GM23338 (cell line): Measurements from ENCODE around the gene KDM4C. TPM values are rescaled to one million over a fixed set of nuclear protein-coding genes. Genes with fewer than 3 reads are reported as not detected.
A peak's percentile ranks its signal among the peaks of the same experiment; 100 is the strongest.

Experiments used
- ATAC-seq: fragments of 200-7000 bp; cut with Tn5 transposase; 3 replicates; pipeline ENCODE4 v1.9.1; 2020
- DNase-seq: peaks from one replicate; pipeline ENCODE4 v3.0.0-alpha.2; 2015; ENCODE audit warnings: low spot score
- H2AFZ ChIP-seq: fragments of 200-600 bp; sonication (generic); 2 replicates; pipeline ENCODE4 v1.8.0; 2016; ENCODE audit warnings: antibody characterized with exemption, mild to moderate bottlenecking, moderate library complexity
- H3F3A ChIP-seq: fragments of 200-600 bp; sonication (generic); replicated peaks from 2 replicates; pipeline ENCODE4 v1.8.0; 2017; ENCODE audit warnings: antibody characterized with exemption, mixed run types, low read depth
- H3K27ac ChIP-seq: fragments of 200-600 bp; sonication (generic); 2 replicates; pipeline ENCODE4 v1.6.1; 2016; ENCODE audit warnings: low read depth
- H3K27me3 ChIP-seq: fragments of 200-600 bp; sonication (generic); 2 replicates; pipeline ENCODE4 v1.8.0; 2016; ENCODE audit warnings: mild to moderate bottlenecking, mixed run types, moderate library complexity; ENCODE audit not compliant: insufficient read depth
- H3K36me3 ChIP-seq: fragments of 200-600 bp; sonication (generic); 2 replicates; pipeline ENCODE4 v1.8.0; 2016; ENCODE audit warnings: mild to moderate bottlenecking; ENCODE audit not compliant: insufficient read depth
- H3K4me1 ChIP-seq: fragments of 200-600 bp; sonication (generic); 2 replicates; pipeline ENCODE4 v1.8.0; 2016; ENCODE audit warnings: mild to moderate bottlenecking, moderate library complexity; ENCODE audit not compliant: insufficient read depth
- H3K4me2 ChIP-seq: fragments of 200-600 bp; sonication (generic); 2 replicates; pipeline ENCODE4 v1.7.1; 2017; ENCODE audit warnings: mixed run types
- H3K4me3 ChIP-seq: fragments of 200-600 bp; sonication (generic); 2 replicates; pipeline ENCODE4 v1.6.1; 2016; ENCODE audit warnings: mixed run types
- H3K79me2 ChIP-seq: fragments of 200-600 bp; sonication (generic); replicated peaks from 2 replicates; pipeline ENCODE4 v1.8.0; 2017; ENCODE audit warnings: mild to moderate bottlenecking; ENCODE audit not compliant: insufficient read depth
- H3K9me2 ChIP-seq: fragments of 200-600 bp; sonication (generic); 2 replicates; pipeline ENCODE4 v1.8.0; 2017; ENCODE audit not compliant: insufficient read depth
- H4K20me1 ChIP-seq: fragments of 200-600 bp; sonication (generic); replicated peaks from 2 replicates; pipeline ENCODE4 v1.8.0; 2017; ENCODE audit warnings: mild to moderate bottlenecking; ENCODE audit not compliant: insufficient read depth
- H3K27ac Mint-ChIP-seq: 2 replicates; pipeline ENCODE4 v1.8.0; 2020; ENCODE audit warnings: inconsistent platforms, mild to moderate bottlenecking, moderate library complexity, mixed read lengths
- H3K27me3 Mint-ChIP-seq: 3 replicates; pipeline ENCODE4 v1.8.0; 2022; ENCODE audit warnings: low read depth, mild to moderate bottlenecking, moderate library complexity, mixed read lengths, inconsistent platforms; ENCODE audit not compliant: insufficient read depth, poor library complexity
- H3K36me3 Mint-ChIP-seq: 3 replicates; pipeline ENCODE4 v1.8.0; 2021; ENCODE audit warnings: low read depth, mild to moderate bottlenecking, inconsistent platforms, moderate library complexity, mixed read lengths
- H3K4me1 Mint-ChIP-seq: 3 replicates; pipeline ENCODE4 v1.8.0; 2020; ENCODE audit warnings: mild to moderate bottlenecking, inconsistent platforms, mixed read lengths
- H3K4me3 Mint-ChIP-seq: 3 replicates; pipeline ENCODE4 v1.8.0; 2021; ENCODE audit warnings: moderate library complexity, mild to moderate bottlenecking, inconsistent platforms, mixed read lengths
- H3K9me3 Mint-ChIP-seq: 3 replicates; pipeline ENCODE4 v1.8.0; 2020; ENCODE audit warnings: moderate library complexity, mild to moderate bottlenecking, inconsistent platforms, mixed read lengths
- CREB1 ChIP-seq: fragments of 250-450 bp; sonication (Bioruptor Pico); IDR thresholded peaks from 2 replicates; pipeline ENCODE4 v1.5.0; 2020; ENCODE audit warnings: low read depth, mild to moderate bottlenecking, moderate library complexity
- CTCF ChIP-seq, 2 experiments: fragments of 200-600 bp in 1 of 2; sonication (generic) in 1 of 2; conservative IDR thresholded peaks; 2 replicates each; pipeline versions ENCODE4 v1.5.1 to v1.6.1; 2016 to 2017; ENCODE audit warnings: antibody characterized with exemption in 2 of 2, low read depth in 2 of 2, mild to moderate bottlenecking in 2 of 2, moderate library complexity in 1 of 2
- EZH2 ChIP-seq: fragments of 200-600 bp; sonication (generic); IDR thresholded peaks from one replicate; pipeline ENCODE4 v1.8.0; 2017; ENCODE audit warnings: antibody characterized with exemption, mild to moderate bottlenecking, low read depth; ENCODE audit not compliant: unreplicated experiment
- EZH2phosphoT487 ChIP-seq: fragments of 200-600 bp; sonication (generic); IDR thresholded peaks from one replicate; pipeline ENCODE4 v1.8.1; 2018; ENCODE audit warnings: antibody characterized with exemption; ENCODE audit not compliant: unreplicated experiment
- JUNB ChIP-seq: IDR thresholded peaks from one replicate; pipeline ENCODE4 v1.6.1; 2016; ENCODE audit warnings: antibody characterized with exemption; ENCODE audit not compliant: unreplicated experiment
- NANOG ChIP-seq: IDR thresholded peaks from 2 replicates; pipeline ENCODE4 v1.6.1; 2016; ENCODE audit warnings: antibody characterized with exemption, borderline replicate concordance
- POLR2AphosphoS5 ChIP-seq: IDR thresholded peaks from 2 replicates; pipeline ENCODE4 v1.6.1; 2016; ENCODE audit warnings: antibody characterized with exemption, low read depth
- ZNF114 ChIP-seq: fragments of 250-450 bp; sonication (Bioruptor Pico); IDR thresholded peaks from 2 replicates; pipeline ENCODE4 v1.5.0; 2020; ENCODE audit warnings: mild to moderate bottlenecking, moderate library complexity
- ZNF331 ChIP-seq: fragments of 250-450 bp; sonication (Bioruptor Pico); IDR thresholded peaks from 2 replicates; pipeline ENCODE4 v1.5.0; 2020; ENCODE audit warnings: low read depth, mild to moderate bottlenecking, moderate library complexity
- polyA plus RNA-seq: library from polyadenylated mRNA; unstranded; fragments of >200 nt; fragmentation: Nextera tagmentation; extraction: Ambion mirVana; gene quantifications from 2 replicates; pipeline ENCODE4 v1.2.1, GENCODE V29; 2016
- total RNA-seq: library from RNA; depleted of rRNA; stranded (reverse); fragments of >200 nt; shearing (Covaris generic); gene quantifications from 2 replicates; pipeline ENCODE4 v1.2.3, GENCODE V29; 2014
- TF ChIP-seq, protein P1 (sequence below): IDR thresholded peaks from 2 replicates; pipeline ENCODE4 v1.6.1; 2016; ENCODE audit warnings: antibody characterized with exemption
- TF ChIP-seq, protein P2 (sequence below): fragments of 250-450 bp; sonication (Bioruptor Pico); IDR thresholded peaks from 2 replicates; pipeline ENCODE4 v1.5.0; 2020; ENCODE audit warnings: mild to moderate bottlenecking, moderate library complexity

KDM4C gene
- total and polyA plus RNA-seq, 2 experiments from 2014 or later, result 12.0 to 43.8 TPM

- Histone ChIP-seq H3K27me3 (no peaks in the 10 kb centered on the region), H3K27ac (no peak overlapping the region), H3K79me2 (no peaks in the 10 kb centered on the region), H3K4me3 (no peak overlapping the region), H3K4me1 (peaks cover 19% of the 10 kb centered on the region), H4K20me1 (no peaks in the 10 kb centered on the region; the same call in 1 of the 2 replicates), H2AFZ (no peak overlapping the region), H3K36me3 (no peaks in the 10 kb centered on the region), H3K4me2 (no peak overlapping the region), H3F3A (peaks cover 3% of the 10 kb centered on the region; the same call in 1 of the 2 replicates), H3K9me2 (peaks cover 4% of the 10 kb centered on the region; the same call in 1 of the 2 replicates)
- H3K9me3 Mint-ChIP-seq, result no peaks in the 10 kb centered on the region
- H3K27me3 Mint-ChIP-seq, result peaks cover under 1% of the 10 kb centered on the region
- peaks cover 28% of the 10 kb centered on the region for H3K4me1 Mint-ChIP-seq
- peak; percentile 68 for ATAC-seq
- H3K4me3 Mint-ChIP-seq, result no peak overlapping the region
- no peak for TF ChIP-seq NANOG
- peak; percentile 50 to 60 for TF ChIP-seq CTCF (conservative IDR thresholded peaks at IDR 0.05; ENCODE audit: low read depth in 2 of 2)
- peak overlapping the region; percentile 24; the same call in 1 of the 2 replicates for H3K27ac Mint-ChIP-seq
- H3K36me3 Mint-ChIP-seq, result peaks cover 9% of the 10 kb centered on the region
- peak; percentile 46 for DNase-seq
Measured at GRCh38 chr9:7174884-7175283, 417.1 kb downstream of the KDM4C start.

GRCh38 chr9:7176561-7176960, 418.8 kb downstream of the KDM4C start:
- Mint-ChIP-seq H3K9me3 (no peaks in the 10 kb centered on the region), H3K4me3 (no peak overlapping the region), H3K4me1 (peaks cover 16% of the 10 kb centered on the region), H3K36me3 (peaks cover 15% of the 10 kb centered on the region), H3K27me3 (peaks cover 3% of the 10 kb centered on the region), H3K27ac (no peak overlapping the region)
- H3K36me3 ChIP-seq, result no peaks in the 10 kb centered on the region; the same call in 1 of the 2 replicates
- H3K4me2 ChIP-seq, result no peak overlapping the region
- DNase-seq (no peak), ATAC-seq (no peak)
- no peaks in the 10 kb centered on the region for H3K27me3 ChIP-seq
- H3K4me1 ChIP-seq, result peaks cover 5% of the 10 kb centered on the region
- H3F3A ChIP-seq, result no peaks in the 10 kb centered on the region
- peaks cover 9% of the 10 kb centered on the region; the same call in 1 of the 2 replicates for H3K9me2 ChIP-seq
- no peak overlapping the region for H2AFZ ChIP-seq
- no peak overlapping the region for H3K4me3 ChIP-seq
- no peak overlapping the region for H3K27ac ChIP-seq
- H4K20me1 ChIP-seq, result no peaks in the 10 kb centered on the region; the same call in 1 of the 2 replicates
- H3K79me2 ChIP-seq, result no peaks in the 10 kb centered on the region
- no peak for TF ChIP-seq EZH2
- no peak for TF ChIP-seq EZH2phosphoT487
- no peak for TF ChIP-seq POLR2AphosphoS5
- no peak for TF ChIP-seq JUNB
- no peak for TF ChIP-seq ZNF114 (CRISPR knock-in tag)
- TF ChIP-seq, protein P1, sequence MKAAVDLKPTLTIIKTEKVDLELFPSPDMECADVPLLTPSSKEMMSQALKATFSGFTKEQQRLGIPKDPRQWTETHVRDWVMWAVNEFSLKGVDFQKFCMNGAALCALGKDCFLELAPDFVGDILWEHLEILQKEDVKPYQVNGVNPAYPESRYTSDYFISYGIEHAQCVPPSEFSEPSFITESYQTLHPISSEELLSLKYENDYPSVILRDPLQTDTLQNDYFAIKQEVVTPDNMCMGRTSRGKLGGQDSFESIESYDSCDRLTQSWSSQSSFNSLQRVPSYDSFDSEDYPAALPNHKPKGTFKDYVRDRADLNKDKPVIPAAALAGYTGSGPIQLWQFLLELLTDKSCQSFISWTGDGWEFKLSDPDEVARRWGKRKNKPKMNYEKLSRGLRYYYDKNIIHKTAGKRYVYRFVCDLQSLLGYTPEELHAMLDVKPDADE, result no peak
- TF ChIP-seq CREB1 (CRISPR knock-in tag), result no peak
- TF ChIP-seq, protein P2, sequence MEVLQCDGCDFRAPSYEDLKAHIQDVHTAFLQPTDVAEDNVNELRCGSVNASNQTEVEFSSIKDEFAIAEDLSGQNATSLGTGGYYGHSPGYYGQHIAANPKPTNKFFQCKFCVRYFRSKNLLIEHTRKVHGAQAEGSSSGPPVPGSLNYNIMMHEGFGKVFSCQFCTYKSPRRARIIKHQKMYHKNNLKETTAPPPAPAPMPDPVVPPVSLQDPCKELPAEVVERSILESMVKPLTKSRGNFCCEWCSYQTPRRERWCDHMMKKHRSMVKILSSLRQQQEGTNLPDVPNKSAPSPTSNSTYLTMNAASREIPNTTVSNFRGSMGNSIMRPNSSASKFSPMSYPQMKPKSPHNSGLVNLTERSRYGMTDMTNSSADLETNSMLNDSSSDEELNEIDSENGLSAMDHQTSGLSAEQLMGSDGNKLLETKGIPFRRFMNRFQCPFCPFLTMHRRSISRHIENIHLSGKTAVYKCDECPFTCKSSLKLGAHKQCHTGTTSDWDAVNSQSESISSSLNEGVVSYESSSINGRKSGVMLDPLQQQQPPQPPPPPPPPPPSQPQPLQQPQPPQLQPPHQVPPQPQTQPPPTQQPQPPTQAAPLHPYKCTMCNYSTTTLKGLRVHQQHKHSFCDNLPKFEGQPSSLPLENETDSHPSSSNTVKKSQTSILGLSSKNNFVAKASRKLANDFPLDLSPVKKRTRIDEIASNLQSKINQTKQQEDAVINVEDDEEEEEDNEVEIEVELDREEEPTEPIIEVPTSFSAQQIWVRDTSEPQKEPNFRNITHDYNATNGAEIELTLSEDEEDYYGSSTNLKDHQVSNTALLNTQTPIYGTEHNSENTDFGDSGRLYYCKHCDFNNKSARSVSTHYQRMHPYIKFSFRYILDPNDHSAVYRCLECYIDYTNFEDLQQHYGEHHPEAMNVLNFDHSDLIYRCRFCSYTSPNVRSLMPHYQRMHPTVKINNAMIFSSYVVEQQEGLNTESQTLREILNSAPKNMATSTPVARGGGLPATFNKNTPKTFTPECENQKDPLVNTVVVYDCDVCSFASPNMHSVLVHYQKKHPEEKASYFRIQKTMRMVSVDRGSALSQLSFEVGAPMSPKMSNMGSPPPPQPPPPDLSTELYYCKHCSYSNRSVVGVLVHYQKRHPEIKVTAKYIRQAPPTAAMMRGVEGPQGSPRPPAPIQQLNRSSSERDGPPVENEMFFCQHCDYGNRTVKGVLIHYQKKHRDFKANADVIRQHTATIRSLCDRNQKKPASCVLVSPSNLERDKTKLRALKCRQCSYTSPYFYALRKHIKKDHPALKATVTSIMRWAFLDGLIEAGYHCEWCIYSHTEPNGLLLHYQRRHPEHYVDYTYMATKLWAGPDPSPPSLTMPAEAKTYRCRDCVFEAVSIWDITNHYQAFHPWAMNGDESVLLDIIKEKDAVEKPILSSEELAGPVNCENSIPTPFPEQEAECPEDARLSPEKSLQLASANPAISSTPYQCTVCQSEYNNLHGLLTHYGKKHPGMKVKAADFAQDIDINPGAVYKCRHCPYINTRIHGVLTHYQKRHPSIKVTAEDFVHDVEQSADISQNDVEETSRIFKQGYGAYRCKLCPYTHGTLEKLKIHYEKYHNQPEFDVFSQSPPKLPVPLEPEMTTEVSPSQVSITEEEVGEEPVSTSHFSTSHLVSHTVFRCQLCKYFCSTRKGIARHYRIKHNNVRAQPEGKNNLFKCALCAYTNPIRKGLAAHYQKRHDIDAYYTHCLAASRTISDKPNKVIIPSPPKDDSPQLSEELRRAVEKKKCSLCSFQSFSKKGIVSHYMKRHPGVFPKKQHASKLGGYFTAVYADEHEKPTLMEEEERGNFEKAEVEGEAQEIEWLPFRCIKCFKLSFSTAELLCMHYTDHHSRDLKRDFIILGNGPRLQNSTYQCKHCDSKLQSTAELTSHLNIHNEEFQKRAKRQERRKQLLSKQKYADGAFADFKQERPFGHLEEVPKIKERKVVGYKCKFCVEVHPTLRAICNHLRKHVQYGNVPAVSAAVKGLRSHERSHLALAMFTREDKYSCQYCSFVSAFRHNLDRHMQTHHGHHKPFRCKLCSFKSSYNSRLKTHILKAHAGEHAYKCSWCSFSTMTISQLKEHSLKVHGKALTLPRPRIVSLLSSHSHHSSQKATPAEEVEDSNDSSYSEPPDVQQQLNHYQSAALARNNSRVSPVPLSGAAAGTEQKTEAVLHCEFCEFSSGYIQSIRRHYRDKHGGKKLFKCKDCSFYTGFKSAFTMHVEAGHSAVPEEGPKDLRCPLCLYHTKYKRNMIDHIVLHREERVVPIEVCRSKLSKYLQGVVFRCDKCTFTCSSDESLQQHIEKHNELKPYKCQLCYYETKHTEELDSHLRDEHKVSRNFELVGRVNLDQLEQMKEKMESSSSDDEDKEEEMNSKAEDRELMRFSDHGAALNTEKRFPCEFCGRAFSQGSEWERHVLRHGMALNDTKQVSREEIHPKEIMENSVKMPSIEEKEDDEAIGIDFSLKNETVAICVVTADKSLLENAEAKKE (CRISPR knock-in tag), result no peak
- no peak for TF ChIP-seq NANOG
- no peak for TF ChIP-seq ZNF331 (CRISPR knock-in tag)
